ENCODE measurements around the gene MRNIP. TPM values are rescaled to one million over a fixed set of nuclear protein-coding genes. Genes with fewer than 3 reads are reported as not detected.

MRNIP gene
- total RNA-seq, 4 donors from 2014 or later, result 17.9 to 50.6 (median 34.3) TPM

GRCh38 chr5:179901462-179901861, 42.8 kb upstream of the MRNIP start:
- H3K4me1 ChIP-seq, result peaks cover 0 to 8% (median 1%) of the 10 kb centered on the region in 3 donors
- WGBS, 2 donors (ENCODE audit: low coverage in 1 of 2), result 96 to 97% methylated on average over 4 to 6 of the region's 6 CpGs
- H3K36me3 ChIP-seq, result peaks cover 0 to 80% of the 10 kb centered on the region in 2 donors
- H3K27me3 ChIP-seq, result no peaks in the 10 kb centered on the region
- TF ChIP-seq POLR2AphosphoS5 (IDR thresholded peaks at IDR 0.05) (no peak), EP300 (IDR thresholded peaks at IDR 0.05) (no peak), POLR2A (IDR thresholded peaks at IDR 0.05) (no peak)
- TF ChIP-seq, protein P1, sequence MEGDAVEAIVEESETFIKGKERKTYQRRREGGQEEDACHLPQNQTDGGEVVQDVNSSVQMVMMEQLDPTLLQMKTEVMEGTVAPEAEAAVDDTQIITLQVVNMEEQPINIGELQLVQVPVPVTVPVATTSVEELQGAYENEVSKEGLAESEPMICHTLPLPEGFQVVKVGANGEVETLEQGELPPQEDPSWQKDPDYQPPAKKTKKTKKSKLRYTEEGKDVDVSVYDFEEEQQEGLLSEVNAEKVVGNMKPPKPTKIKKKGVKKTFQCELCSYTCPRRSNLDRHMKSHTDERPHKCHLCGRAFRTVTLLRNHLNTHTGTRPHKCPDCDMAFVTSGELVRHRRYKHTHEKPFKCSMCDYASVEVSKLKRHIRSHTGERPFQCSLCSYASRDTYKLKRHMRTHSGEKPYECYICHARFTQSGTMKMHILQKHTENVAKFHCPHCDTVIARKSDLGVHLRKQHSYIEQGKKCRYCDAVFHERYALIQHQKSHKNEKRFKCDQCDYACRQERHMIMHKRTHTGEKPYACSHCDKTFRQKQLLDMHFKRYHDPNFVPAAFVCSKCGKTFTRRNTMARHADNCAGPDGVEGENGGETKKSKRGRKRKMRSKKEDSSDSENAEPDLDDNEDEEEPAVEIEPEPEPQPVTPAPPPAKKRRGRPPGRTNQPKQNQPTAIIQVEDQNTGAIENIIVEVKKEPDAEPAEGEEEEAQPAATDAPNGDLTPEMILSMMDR (IDR thresholded peaks at IDR 0.05), result no peak
- H3K4me3 ChIP-seq, result no peak overlapping the region
- no peaks in the 10 kb centered on the region for H3K9me3 ChIP-seq
- no peak for ATAC-seq
- no peak overlapping the region for H3K27ac ChIP-seq

DNA sequence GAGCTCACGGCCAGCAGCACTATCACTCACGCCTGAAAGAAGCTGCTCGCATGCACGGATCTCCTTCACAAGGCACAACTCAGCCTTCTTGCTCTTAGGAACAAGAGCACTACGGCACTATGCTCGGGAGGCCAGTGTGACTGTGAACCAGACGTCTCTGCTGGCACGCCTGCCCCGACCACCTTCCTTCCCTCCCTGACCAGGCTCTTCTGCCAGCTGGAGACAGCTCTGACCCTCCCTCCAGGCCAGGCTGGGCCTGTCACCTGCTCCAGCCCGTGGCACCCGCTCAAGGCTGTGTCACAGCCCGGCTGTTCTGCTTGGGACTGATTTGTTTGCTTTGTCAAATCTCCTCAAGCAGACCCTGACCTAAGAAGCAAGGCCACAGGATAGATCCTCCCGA, 42.1 kb upstream of the MRNIP start:
- Histone ChIP-seq H3K4me1 (peaks cover 0 to under 1% (median 0%) of the 10 kb centered on the region in 3 donors), H3K9me3 (no peaks in the 10 kb centered on the region), H3K4me3 (no peak overlapping the region), H3K27ac (no peak overlapping the region), H3K27me3 (no peaks in the 10 kb centered on the region), H3K36me3 (peaks cover 0 to 87% of the 10 kb centered on the region in 2 donors)
- no peak for ATAC-seq
- WGBS, 2 donors (ENCODE audit: low coverage in 1 of 2), result 100% methylated on average over 1 of the region's 13 CpGs; no CpG with 5 or more reads in 1 of the 2 donors
- TF ChIP-seq POLR2AphosphoS5 (IDR thresholded peaks at IDR 0.05) (no peak), POLR2A (IDR thresholded peaks at IDR 0.05) (no peak), EP300 (IDR thresholded peaks at IDR 0.05) (no peak)
- TF ChIP-seq, protein P1 (IDR thresholded peaks at IDR 0.05), result no peak

- WGBS, 2 donors (ENCODE audit: low coverage in 1 of 2), result 68 to 94% methylated on average over 2 to 6 of the region's 9 CpGs
- Histone ChIP-seq H3K4me3 (no peak overlapping the region), H3K4me1 (no peaks in the 10 kb centered on the region), H3K27me3 (no peaks in the 10 kb centered on the region), H3K27ac (no peak overlapping the region), H3K9me3 (no peaks in the 10 kb centered on the region), H3K36me3 (peaks cover 0 to 92% of the 10 kb centered on the region in 2 donors)
- no peak for ATAC-seq
- TF ChIP-seq POLR2A (IDR thresholded peaks at IDR 0.05) (no peak), POLR2AphosphoS5 (IDR thresholded peaks at IDR 0.05) (no peak), EP300 (IDR thresholded peaks at IDR 0.05) (no peak)
- TF ChIP-seq, protein P1 (IDR thresholded peaks at IDR 0.05), result no peak
Observed at GRCh38 chr5:179900206-179900605, 41.6 kb upstream of the MRNIP start.

DNA sequence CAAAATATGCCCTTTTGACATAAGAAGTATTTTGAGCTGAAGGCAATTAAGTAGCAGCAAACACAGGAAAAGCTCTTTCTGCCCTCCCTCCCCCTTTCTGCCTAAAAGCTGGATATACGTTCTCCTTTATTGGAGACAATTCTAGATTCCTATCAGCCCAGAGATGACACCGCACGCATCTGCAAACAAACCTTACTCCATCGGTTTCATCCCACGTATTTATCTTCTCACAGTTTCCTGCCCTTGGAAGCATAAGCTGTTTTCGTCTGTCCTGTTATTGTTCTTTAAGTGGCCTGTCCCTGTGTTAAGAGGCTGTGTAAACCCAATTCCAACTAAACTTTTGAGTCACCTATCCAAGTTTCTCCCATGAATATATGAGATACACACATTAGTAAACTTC, 37.2 kb upstream of the MRNIP start:
- Histone ChIP-seq H3K4me1 (no peaks in the 10 kb centered on the region), H3K27me3 (no peaks in the 10 kb centered on the region), H3K36me3 (peaks cover 0 to 100% of the 10 kb centered on the region in 2 donors), H3K9me3 (no peaks in the 10 kb centered on the region), H3K27ac (no peak overlapping the region), H3K4me3 (no peak overlapping the region)
- 77 to 79% methylated on average over 6 of the region's 6 CpGs for WGBS, 2 donors (ENCODE audit: low coverage in 1 of 2)
- TF ChIP-seq POLR2AphosphoS5 (IDR thresholded peaks at IDR 0.05), result no peak
- TF ChIP-seq, protein P1 (IDR thresholded peaks at IDR 0.05), result no peak
- TF ChIP-seq POLR2A (IDR thresholded peaks at IDR 0.05), result no peak
- ATAC-seq, result no peak

Measured in gastroesophageal sphincter (tissue), 4 donors.